A549 (cell line): ENCODE results near the gene UNC13B.

ENCODE experiments used
- BHLHE40 ChIP-seq: IDR thresholded peaks from 2 replicates; pipeline ENCODE4 v1.6.1; 2012; ENCODE audit warnings: low read depth, low read length, inconsistent platforms
- CHD2 ChIP-seq: fragments of 150-350 bp; IDR thresholded peaks from 2 replicates; pipeline ENCODE4 v1.6.1; 2014; ENCODE audit warnings: low read length; ENCODE audit not compliant: partially characterized antibody
- EP300 ChIP-seq, 2 experiments: fragments of >200 bp; sonication (Bioruptor Twin); formaldehyde crosslinking; IDR thresholded peaks; 2 replicates in 1 of 2; 3 replicates in 1 of 2; pipeline ENCODE4 v1.6.1; 2016 to 2017
- KDM5A ChIP-seq: fragments of 200-600 bp; sonication (generic); IDR thresholded peaks from 2 replicates; pipeline ENCODE4 v1.6.1; 2016; ENCODE audit warnings: antibody characterized with exemption, mild to moderate bottlenecking
- MAFK ChIP-seq: fragments of 450-650 bp; IDR thresholded peaks from 2 replicates; pipeline ENCODE4 v1.6.1; 2014; ENCODE audit not compliant: partially characterized antibody
- MYC ChIP-seq: IDR thresholded peaks from 2 replicates; pipeline ENCODE4 v1.6.1; 2012; ENCODE audit warnings: mild to moderate bottlenecking, inconsistent platforms, low read length, improper control_type of control experiment, borderline replicate concordance
- POLR2A ChIP-seq: IDR thresholded peaks from 2 replicates; pipeline ENCODE4 v1.6.1; 2012; ENCODE audit warnings: mild to moderate bottlenecking, low read length
- POLR2AphosphoS2 ChIP-seq: conservative IDR thresholded peaks from 2 replicates; pipeline ENCODE4 v1.6.1; 2012; ENCODE audit warnings: low read length, improper control_type of control experiment, inconsistent platforms
- RAD21 ChIP-seq, 2 experiments: fragments of >200 bp in 1 of 2; sonication (Bioruptor Twin) in 1 of 2; formaldehyde crosslinking in 1 of 2; IDR thresholded peaks in 1 of 2; conservative IDR thresholded peaks in 1 of 2; 2 replicates in 1 of 2; 3 replicates in 1 of 2; pipeline ENCODE4 v1.6.1; 2012 to 2018; ENCODE audit warnings: inconsistent platforms in 1 of 2
- RFX5 ChIP-seq: fragments of 450-650 bp; IDR thresholded peaks from 2 replicates; pipeline ENCODE4 v1.7.1; 2014; ENCODE audit warnings: antibody characterized with exemption, mild to moderate bottlenecking, moderate library complexity
- SMC3 ChIP-seq: fragments of >200 bp; sonication (Bioruptor Twin); formaldehyde crosslinking; IDR thresholded peaks from 3 replicates; pipeline ENCODE4 v1.6.1; 2018; ENCODE audit warnings: inconsistent platforms
- TP53 ChIP-seq: fragments of 250-450 bp; sonication (Bioruptor Pico); IDR thresholded peaks from 2 replicates; pipeline ENCODE4 v1.5.0; 2021; ENCODE audit warnings: mild to moderate bottlenecking, moderate library complexity
- TF ChIP-seq, protein P1 (sequence below): fragments of >200 bp; sonication (Bioruptor Twin); formaldehyde crosslinking; IDR thresholded peaks from 3 replicates; pipeline ENCODE4 v1.5.1; 2016
- TF ChIP-seq, protein P2 (sequence below): IDR thresholded peaks from 2 replicates; pipeline ENCODE4 v1.6.1; 2012

DNA sequence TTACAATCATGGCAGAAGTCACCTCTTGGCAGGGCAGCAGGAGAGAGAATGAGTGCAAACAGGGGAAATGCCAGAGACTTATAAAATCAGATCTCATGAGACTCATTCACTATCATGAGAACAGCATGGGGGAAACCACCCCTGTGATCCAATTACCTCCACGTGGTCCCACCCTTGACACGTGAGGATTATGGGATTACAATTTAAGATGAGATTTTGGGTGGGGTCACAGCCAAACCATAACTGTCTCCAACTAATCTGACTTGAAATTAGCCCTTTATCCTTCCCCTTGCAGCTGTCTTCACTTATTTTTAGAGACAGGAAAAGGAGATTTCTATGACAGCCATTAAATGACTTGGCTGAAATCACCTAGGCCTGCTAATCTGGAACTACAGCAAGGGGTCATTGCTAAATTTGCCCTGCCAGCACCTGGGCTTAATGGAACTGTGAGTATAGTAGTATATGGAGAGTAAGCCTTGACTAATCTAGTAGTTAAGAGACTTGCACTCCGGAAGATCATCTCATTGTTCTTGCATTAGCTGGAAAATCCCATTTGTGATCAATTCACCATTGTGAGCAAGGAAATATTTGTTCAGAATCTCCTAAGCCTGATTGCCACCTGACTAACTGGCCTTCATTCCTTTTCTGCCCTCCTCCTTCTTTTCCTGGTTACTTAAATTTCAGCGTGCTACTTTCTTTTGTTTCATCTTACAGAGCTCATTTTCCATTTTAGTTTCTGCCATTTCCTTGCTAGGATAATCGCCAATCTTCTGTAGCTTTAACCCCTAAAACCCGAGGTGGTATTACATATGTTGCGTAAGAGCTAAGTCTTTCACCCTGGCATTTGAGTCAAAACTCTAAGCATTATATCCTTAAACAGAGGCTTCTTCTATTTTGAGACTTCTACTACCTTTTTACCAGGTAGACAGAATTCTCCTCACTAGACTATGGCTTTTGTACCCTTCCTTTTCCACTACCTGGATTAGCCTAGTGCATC lies 262.8 kb downstream of the UNC13B start:
- TF ChIP-seq POLR2AphosphoS2 (no peak), TP53 (CRISPR knock-in tag) (no peak), MAFK (no peak), KDM5A (no peak), CHD2 (no peak), SMC3 (no peak), RAD21 (conservative IDR thresholded peaks at IDR 0.05 in 1 of 2, IDR thresholded peaks at IDR 0.05 in 1 of 2) (no peak), EP300 (IDR thresholded peaks at IDR 0.05) (no peak), POLR2A (no peak), RFX5 (no peak), MYC (no peak), BHLHE40 (no peak)
- TF ChIP-seq, protein P1, sequence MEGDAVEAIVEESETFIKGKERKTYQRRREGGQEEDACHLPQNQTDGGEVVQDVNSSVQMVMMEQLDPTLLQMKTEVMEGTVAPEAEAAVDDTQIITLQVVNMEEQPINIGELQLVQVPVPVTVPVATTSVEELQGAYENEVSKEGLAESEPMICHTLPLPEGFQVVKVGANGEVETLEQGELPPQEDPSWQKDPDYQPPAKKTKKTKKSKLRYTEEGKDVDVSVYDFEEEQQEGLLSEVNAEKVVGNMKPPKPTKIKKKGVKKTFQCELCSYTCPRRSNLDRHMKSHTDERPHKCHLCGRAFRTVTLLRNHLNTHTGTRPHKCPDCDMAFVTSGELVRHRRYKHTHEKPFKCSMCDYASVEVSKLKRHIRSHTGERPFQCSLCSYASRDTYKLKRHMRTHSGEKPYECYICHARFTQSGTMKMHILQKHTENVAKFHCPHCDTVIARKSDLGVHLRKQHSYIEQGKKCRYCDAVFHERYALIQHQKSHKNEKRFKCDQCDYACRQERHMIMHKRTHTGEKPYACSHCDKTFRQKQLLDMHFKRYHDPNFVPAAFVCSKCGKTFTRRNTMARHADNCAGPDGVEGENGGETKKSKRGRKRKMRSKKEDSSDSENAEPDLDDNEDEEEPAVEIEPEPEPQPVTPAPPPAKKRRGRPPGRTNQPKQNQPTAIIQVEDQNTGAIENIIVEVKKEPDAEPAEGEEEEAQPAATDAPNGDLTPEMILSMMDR = no peak
- TF ChIP-seq, protein P2, sequence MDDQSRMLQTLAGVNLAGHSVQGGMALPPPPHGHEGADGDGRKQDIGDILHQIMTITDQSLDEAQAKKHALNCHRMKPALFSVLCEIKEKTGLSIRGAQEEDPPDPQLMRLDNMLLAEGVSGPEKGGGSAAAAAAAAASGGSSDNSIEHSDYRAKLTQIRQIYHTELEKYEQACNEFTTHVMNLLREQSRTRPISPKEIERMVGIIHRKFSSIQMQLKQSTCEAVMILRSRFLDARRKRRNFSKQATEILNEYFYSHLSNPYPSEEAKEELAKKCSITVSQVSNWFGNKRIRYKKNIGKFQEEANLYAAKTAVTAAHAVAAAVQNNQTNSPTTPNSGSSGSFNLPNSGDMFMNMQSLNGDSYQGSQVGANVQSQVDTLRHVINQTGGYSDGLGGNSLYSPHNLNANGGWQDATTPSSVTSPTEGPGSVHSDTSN = no peak
